ENCODE results near the gene DUSP21.
"Not testable (repeated sequence)": the region's sequence is repeated elsewhere in the genome, so short reads cannot be mapped to it uniquely, and the experiment has no call there.

DUSP21 gene

DNA sequence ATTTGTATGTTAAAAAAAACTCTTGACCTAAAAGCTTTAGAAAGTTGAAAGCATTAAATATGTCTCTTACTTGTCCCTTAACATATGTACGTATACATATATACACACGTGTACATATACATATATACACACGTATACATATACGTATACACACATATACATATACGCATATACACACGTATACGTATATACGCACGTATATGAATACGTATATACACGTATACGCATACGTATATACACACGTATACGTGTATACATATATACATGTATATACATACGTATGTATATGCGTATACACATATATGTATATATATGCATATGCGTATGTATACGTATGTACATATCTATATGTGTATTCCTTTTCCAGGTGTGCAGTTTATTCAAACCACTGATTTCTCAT lies 32.9 kb downstream of the DUSP21 start:
- DNase-seq, result no peak

DNA sequence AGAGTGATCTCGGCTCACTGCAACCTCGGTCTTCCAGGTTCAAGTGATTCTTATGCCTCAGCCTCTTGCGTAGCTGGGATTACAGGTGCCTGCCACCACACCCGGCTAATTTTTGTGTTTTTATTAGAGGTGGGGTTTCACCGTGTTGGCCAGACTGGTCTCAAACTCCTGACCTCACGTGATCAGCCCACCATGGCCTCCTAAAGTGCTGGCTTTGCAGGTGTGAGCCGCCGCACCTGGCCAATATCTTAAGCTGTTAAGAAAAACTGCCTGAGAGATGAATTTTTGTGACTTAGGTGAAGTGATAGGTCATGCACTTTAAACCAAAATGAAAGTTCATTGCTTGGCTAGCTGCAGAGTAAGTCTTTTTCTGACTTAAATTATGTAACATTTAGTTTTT lies 35.0 kb downstream of the DUSP21 start:
- DNase-seq, result no peak

DNA sequence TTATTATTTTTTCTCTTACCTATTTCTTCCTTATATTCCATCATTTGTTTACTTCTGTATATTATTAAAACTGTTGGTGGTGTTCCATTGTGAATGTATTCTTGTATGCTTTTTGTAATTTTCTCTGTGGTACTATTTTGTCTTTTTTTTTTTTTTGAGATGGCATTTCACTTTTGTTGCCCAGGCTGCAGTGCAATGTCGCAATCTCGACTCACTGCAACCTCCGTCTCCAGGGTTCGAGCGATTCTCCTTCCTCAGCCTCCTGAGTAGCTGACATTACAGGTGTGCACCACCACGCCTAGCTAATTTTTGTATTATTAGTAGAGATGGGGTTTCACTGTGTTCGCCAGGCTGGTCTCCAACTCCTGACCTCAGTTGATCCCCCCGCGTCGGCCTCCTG lies 37.7 kb downstream of the DUSP21 start:
- no peak for DNase-seq

DNA sequence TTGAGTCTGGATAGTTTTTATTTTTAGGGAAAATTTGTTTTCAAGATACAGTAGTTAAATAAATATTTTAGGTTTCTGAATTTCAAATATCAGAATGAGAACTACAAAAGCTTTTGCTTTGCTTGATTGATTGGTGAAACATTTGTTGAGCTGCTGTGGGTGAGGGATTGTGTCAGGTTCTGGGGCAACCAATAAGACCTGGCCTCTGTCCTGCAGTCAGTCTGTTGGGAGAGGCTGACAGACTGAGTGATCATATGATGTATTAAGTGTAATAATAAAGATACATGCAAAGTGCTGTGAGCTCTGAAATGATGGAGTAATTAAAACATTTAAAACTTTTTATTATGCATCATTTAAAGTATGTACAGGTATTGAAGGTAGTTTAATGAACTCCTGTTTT lies 38.8 kb downstream of the DUSP21 start:
- DNase-seq, result no peak

DNA sequence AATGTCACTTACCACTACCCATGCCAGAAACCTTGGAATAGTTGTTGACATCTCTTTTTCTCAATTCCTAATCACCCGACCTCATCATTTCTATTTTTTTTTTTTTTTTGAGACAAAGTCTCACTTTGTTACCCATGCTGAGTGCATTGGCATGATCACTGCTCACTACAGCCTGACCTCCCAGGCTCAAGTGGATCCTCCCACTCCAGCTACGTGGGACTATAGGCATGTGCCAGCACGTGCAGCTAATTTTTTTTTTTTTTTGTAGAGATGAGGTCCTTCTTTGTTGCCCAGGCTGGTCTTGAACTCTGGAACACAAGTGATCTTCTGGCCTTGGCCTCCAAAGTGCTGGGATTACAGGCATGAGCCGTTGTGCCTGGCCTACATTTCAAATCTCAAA lies 41.1 kb downstream of the DUSP21 start:
- no peak for DNase-seq

DNA sequence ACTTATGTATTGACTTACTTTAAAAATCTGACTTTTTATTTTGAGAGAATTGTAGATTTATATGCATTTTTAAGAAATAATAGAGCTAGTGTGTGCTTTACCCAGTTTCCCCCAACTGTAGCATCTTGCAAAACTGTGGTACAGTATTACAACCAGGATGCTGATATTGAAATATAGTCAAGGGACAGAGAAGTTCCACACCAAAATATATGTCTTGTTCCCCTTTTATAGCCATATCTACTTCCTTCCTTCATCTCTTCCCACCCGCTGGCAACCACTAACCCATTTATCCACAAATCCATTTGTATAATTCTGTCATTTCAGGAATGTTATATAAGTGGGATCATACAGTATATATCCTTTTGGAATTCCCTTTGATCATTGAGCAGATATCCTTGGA lies 46.0 kb downstream of the DUSP21 start:
- no peak for DNase-seq

DNA sequence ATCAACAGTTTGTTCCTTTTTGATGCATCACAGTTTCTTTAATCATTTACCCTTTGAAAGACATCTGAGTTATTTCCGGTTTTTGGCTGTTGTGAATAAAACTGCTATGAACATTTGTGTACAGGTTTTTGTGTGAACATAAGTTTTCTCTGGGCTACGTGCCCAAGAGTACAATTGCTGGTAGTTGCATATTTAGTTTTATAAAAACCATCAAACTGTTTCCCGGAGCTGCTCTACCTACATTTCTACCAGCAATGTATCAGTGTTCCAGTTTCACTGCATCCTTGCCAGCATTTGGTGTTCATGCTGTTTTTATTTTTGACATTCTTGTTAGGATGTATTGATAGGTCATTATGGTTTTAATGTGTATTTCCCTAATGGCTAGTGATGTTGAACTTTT lies 46.4 kb downstream of the DUSP21 start:
- no peak for DNase-seq

DNA sequence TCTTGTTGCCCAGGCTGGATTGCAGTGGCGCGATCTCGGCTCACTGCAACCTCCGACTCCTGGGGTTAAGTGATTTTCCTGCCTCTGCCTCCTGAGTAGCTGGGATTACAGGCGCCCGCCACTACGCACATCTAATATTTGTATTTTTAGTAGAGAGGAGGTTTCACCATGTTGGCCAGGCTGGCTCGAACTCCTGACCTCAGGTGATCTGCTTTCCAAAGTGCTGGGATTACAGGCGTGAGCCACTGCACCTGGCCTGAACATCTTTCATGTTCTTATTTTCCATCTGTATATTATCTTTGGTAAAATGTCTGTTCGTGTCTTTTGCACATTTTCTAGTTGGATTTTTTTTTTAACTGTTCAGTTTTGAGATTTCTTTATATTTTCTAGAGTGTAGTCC lies 46.9 kb downstream of the DUSP21 start:
- not testable (repeated sequence) for DNase-seq

DNA sequence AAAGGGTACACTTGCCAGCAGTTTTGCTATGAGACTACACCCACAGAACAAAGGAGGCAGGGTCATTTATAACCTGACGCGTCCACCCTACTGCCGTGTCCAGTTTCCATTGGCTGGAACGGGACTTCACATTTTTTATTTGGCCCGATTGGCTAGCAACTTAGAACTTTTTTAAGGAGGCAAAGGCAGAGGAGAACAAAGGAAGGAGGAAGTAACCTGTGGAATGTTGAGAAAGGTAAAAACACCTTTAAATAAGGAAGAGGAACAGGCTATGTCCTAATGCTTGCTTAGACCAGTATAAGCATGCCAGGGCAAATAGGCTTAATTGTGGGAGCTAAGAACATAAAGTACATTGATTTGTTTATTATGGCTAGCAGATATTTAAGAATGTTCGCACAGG lies 47.8 kb downstream of the DUSP21 start:
- no peak for DNase-seq

All from activated CD4-positive, alpha-beta T cell treated with anti-CD3 and anti-CD28 coated beads, Interleukin-2, amount 50 U/mL, for 4 hours (primary cell).